Stimulated activated CD8-positive, alpha-beta memory T cell treated with anti-CD3 and anti-CD28 coated beads, Interleukin-7, amount 100 ng/mL, for 1 hour (primary cell): Measurements from ENCODE around the gene SEMA6A.

Experiments used
- DNase-seq, 2 donors: peaks; one replicate each; pipeline ENCODE4 v3.0.0-alpha.2; 2020; ENCODE audit warnings: low read depth in 2 of 2

The SEMA6A gene

GRCh38 chr5:116409591-116410296 lies 164.9 kb downstream of the SEMA6A start:
- DNase-seq: no peak

- DNase-seq: no peak
These were observed 168.1 kb downstream of the SEMA6A start for GRCh38 chr5:116406306-116407041.

DNA sequence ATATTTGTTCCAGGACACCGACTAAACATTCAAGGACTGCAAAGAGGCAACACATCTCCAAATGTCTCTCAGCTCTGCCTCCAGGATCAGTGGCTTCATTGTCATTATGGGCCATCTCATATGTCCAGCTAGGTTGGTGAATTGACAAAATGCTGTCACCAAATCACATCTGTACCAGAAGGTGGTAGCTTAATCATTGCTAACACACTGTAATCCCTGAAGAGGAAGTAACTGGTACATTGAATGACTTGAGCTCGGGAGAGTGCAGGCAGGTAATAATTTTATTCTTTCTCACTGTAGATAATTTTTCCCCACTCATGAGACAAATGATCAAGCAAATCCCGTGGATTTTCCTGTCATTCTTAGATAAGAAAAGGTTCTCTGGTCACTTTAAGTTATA lies 169.8 kb downstream of the SEMA6A start:
- DNase-seq: no peak

DNA sequence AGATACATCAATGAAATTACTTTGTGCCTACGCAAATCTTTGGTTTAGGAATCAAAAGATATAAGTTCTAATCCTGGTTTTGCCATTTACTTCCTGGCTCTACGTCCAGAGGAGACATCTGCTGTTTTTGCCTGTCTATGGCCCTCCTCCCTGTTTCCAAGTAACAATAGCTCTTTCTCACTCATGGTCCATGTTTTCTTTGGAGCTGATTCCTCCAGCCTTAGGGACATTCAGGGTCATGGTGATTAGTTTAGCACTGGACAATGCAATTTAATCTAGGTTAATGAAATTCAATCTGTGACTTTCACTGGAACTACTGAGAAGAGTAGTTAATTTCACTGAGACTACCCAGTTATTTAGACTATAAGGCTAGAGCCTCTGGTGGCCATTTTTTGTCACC lies 170.6 kb downstream of the SEMA6A start:
- DNase-seq: no peak

GRCh38 chr5:116402235-116402634 lies 172.4 kb downstream of the SEMA6A start:
- no peak for DNase-seq

DNA sequence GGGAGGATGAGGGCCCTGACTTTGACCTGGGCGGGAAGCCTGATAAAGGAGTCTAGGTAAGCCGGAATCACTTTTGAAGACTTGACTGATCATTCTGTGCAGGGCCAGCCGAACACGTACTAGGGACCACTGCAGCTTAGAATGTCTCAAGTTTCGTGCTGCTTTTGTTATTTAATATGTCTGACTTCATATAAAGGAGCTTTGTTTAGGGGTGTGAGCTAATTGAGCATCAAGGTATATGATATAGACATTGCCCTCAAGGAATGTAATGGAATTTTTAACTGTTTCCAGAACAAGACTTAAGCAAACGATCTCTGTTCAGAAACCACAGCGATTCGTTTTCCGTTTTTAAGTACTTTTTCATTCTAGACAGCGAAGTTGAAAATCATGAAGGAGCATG lies 173.0 kb downstream of the SEMA6A start:
- DNase-seq: no peak

GRCh38 chr5:116396476-116397099 lies 178.0 kb downstream of the SEMA6A start:
- no peak for DNase-seq

GRCh38 chr5:116395631-116396203 lies 178.9 kb downstream of the SEMA6A start:
- DNase-seq: no peak

DNA sequence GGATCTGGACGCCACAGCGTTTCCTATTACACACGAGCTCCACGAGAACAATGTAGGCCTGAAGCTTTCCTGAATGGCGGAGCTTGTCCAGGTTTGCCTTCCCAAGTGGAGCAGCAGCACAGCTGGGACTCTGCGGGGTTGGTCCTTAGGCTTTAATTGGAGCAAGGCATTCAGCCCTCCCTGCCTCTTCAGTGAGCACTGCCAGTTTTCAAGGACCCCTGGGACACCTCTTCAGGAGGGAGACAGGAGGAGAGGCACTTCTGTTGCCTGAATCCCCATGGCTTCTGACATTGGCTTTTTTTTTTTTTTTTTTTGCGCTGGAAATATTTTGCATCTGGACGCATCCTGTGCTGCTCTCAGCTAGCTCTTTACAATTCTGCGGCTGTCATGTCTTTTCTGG lies 179.4 kb downstream of the SEMA6A start:
- no peak for DNase-seq

DNA sequence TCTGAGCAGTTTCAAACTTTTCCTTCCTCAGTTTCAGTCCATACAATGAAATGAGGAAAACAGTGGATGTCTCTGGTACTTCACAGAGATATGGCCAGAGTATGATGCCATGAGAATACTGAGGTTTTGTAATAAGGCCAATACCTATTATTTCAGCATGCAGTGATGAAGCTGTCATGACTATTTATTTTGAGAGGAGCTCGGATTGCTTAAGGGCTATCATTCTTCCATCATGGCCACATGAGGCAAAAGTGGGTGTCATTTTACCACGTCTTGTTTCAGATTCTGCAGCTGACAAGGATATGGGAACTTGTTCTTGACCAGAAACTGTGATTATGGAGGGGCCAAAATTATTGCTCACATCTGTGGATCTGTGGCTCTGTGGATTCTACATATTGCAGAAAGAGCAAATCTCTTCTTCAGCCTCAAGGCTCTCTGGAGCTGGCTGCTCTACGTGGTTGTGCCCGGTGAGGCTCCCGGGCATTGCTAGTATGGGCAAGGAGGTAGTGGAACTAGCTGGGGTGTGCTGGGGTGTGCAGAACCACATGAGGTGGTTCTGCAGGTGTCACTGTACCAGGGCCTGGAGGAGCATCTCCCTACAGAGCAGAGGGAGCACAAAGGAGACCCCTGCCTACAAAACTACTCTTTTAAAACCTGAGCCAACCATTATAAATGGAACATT lies 180.3 kb downstream of the SEMA6A start:
- DNase-seq: no peak
